ENCODE measurements around the gene BCL2. TPM values are rescaled to one million over a fixed set of nuclear protein-coding genes. Genes with fewer than 3 reads are reported as not detected.

Gene BCL2
- total RNA-seq, 1 experiment from 2014 or later: 1.3 TPM

DNA sequence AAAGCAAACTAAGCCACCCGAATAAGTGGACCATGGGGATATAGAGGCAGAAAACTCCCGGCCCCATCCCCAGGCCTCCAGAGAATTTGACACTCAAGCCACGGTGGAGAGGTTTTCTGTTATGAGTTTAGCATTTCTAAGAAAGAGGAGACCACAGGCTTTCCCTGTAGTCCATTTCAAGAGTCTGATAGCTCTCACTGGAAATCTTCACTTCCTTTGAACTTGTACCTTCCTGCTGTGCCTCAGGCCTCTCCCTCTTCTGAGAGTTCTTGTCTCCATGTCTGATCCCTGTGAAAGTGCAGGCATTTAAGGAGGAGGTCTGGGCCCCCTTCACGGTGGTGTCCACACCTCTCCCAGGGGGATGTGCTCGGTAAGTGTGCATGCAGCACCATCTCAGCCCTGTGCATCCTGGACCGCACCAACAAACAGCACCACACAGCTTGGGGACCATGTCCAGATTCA, 113.7 kb downstream of the BCL2 start:
- Mint-ChIP-seq H3K9me3 (no peaks in the 10 kb centered on the region), H3K27me3 (ENCODE audit: low read depth) (no peaks in the 10 kb centered on the region), H3K27ac (no peak overlapping the region), H3K4me1 (peaks cover 2 to 3% of the 10 kb centered on the region in 2 experiments; a peak in 2 of 4 replicates), H3K4me3 (no peak overlapping the region), H3K36me3 (ENCODE audit: insufficient read depth in 1 of 3, low read depth in 3 of 3) (no peaks in the 10 kb centered on the region)
- Histone ChIP-seq H3K27ac (ENCODE audit: insufficient read length, low read depth, low read length) (no peak overlapping the region), H3K4ac (ENCODE audit: low read depth, low read length) (no peak overlapping the region), H3K9ac (ENCODE audit: extremely low read depth, insufficient read length, low read length) (no peak overlapping the region), H4K5ac (ENCODE audit: insufficient read length, low read depth, low read length) (no peak overlapping the region), H3K9me3 (ENCODE audit: control insufficient read depth, low read depth, low read length) (no peaks in the 10 kb centered on the region), H4K91ac (ENCODE audit: insufficient read length, low read depth, low read length) (no peak overlapping the region), H3K18ac (ENCODE audit: insufficient read length, low read depth, low read length) (no peak overlapping the region), H2BK12ac (ENCODE audit: insufficient read length, low read depth, low read length) (no peak overlapping the region), H3K79me1 (ENCODE audit: insufficient read depth, low read depth, low read length, poor library complexity, severe bottlenecking) (no peaks in the 10 kb centered on the region), H3K23me2 (ENCODE audit: insufficient read length, low read depth, low read length, poor library complexity, severe bottlenecking) (no peaks in the 10 kb centered on the region), H4K8ac (replicated peaks; ENCODE audit: insufficient read length, low read depth, low read length) (no peak overlapping the region), H3K27me3 (ENCODE audit: insufficient read depth, low read length) (no peaks in the 10 kb centered on the region), H3K79me2 (ENCODE audit: insufficient read depth, low read length) (no peaks in the 10 kb centered on the region), H2BK20ac (ENCODE audit: low read depth, low read length, poor library complexity, severe bottlenecking) (no peak overlapping the region), H3T11ph (ENCODE audit: low read length) (no peak overlapping the region), H4K20me1 (ENCODE audit: control insufficient read depth, insufficient read depth, insufficient read length) (no peaks in the 10 kb centered on the region), H2AK5ac (ENCODE audit: insufficient read length, low read length) (no peak overlapping the region), H3K14ac (ENCODE audit: insufficient read depth, low read length) (no peak overlapping the region), H2BK120ac (ENCODE audit: low read depth, low read length, poor library complexity, severe bottlenecking) (no peak overlapping the region), H3K23ac (ENCODE audit: insufficient read length, low read depth, low read length) (no peak overlapping the region), H2BK15ac (ENCODE audit: low read depth, low read length) (no peak overlapping the region), H3K4me1 (ENCODE audit: insufficient read depth, low read length) (no peaks in the 10 kb centered on the region), H3K56ac (ENCODE audit: insufficient read length, low read depth, low read length) (no peak overlapping the region), H2BK5ac (ENCODE audit: insufficient read length, low read length) (no peak overlapping the region), H2AFZ (ENCODE audit: low read length) (no peak overlapping the region), H3K4me2 (ENCODE audit: insufficient read depth, insufficient read length, low read length) (no peak overlapping the region)
- WGBS (ENCODE audit: extremely low coverage, insufficient read length, low lambda C conversion rate): no CpG with 5 or more reads among the region's 6 CpGs
- no peak for TF ChIP-seq CTCF (conservative IDR thresholded peaks at IDR 0.05)
- no peak for DNase-seq

Data from H9 (cell line).